Left ventricle myocardium inferior (tissue), 1 donor: Measurements from ENCODE around the gene TREML1. TPM values are rescaled to one million over a fixed set of nuclear protein-coding genes. Genes with fewer than 3 reads are reported as not detected.

ENCODE experiments used
- DNase-seq: peaks from one replicate; pipeline ENCODE4 v3.0.0-alpha.2; 2020
- H3K27ac ChIP-seq: fragments of 200-600 bp; replicated peaks from 2 replicates; pipeline ENCODE4 v1.8.0; 2021
- H3K27me3 ChIP-seq: fragments of 200-600 bp; 2 replicates; pipeline ENCODE4 v1.8.0; 2021; ENCODE audit warnings: low read depth
- H3K36me3 ChIP-seq: fragments of 200-600 bp; 2 replicates; pipeline ENCODE4 v1.8.0; 2021
- H3K4me1 ChIP-seq: fragments of 200-600 bp; 2 replicates; pipeline ENCODE4 v1.8.0; 2021
- H3K4me3 ChIP-seq: fragments of 200-600 bp; 2 replicates; pipeline ENCODE4 v1.8.0; 2021; ENCODE audit warnings: mild to moderate bottlenecking, moderate library complexity
- H3K9me3 ChIP-seq: fragments of 200-600 bp; replicated peaks from 2 replicates; pipeline ENCODE4 v1.8.0; 2021
- CTCF ChIP-seq: fragments of 200-600 bp; IDR thresholded peaks from 2 replicates; pipeline ENCODE4 v1.8.0; 2021; ENCODE audit warnings: antibody characterized with exemption, mild to moderate bottlenecking, borderline replicate concordance
- intact Hi-C: fragments of 100-400 bp; cut with micrococcal nuclease; formaldehyde crosslinking; loops from one replicate; pipeline ENCODE4 v1.11.0; 2022
- total RNA-seq: library from RNA; stranded (reverse); fragmentation: NEBNext Ultra II Directional; extraction: Animal tissue kit (Norgen Biotek cat#: 25700); gene quantifications from one replicate; pipeline ENCODE4 v1.2.1, GENCODE V29; 2021
- donor health status: DM: no; HTN: yes; CAD: no; lungs with severe emphysema.

TREML1 gene
- total RNA-seq, 1 donor from 2014 or later, result not detected

DNA sequence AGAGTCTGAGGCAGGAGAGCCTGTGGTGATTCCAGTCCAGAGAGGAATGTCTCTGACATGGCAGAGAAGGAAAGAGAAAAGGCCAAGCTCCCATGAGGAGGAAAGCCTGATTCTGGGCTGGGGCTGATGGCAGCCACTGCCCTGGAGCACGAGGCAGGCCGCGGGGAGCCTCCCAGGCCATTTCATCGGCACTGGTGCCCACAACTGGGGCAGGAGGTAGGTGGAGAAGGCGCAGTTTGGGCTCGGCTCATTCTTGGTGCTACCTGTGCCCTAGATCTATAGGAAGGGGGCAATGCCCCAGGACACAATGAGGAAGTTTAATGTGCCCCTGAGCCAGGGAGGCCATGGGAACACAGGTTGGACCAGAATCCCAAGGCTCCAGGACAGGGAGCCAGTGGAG, 2.6 kb upstream of the TREML1 start:
- no peak overlapping the region for H3K27ac ChIP-seq
- H3K4me1 ChIP-seq, result no peaks in the 10 kb centered on the region
- no peak for DNase-seq
- no peak for TF ChIP-seq CTCF
- peaks cover 81% of the 10 kb centered on the region for H3K27me3 ChIP-seq
- H3K36me3 ChIP-seq, result no peaks in the 10 kb centered on the region
- intact Hi-C loops, result no loop called here
- no peaks in the 10 kb centered on the region for H3K9me3 ChIP-seq
- H3K4me3 ChIP-seq, result no peak overlapping the region

DNA sequence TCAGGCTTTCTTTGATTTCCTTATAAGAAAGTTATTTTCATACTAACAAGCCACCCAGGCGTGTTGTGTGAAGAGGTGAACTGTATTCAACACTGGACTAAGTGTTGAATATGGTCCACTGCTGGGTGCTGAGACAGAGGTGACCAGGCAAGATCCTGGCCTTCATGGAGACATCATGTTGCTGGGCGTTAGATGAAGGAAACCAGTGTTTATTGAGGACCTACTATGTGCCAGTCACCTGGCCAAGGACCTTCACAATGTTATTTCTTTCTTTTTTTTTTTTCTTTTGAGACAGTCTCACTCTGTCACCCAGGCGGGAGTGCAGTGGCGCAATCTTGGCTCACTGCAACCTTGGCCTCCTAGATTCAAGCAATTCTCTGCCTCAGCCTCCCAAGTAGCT, 1.9 kb upstream of the TREML1 start:
- Histone ChIP-seq H3K4me1 (no peaks in the 10 kb centered on the region), H3K36me3 (no peaks in the 10 kb centered on the region), H3K27ac (no peak overlapping the region), H3K9me3 (no peaks in the 10 kb centered on the region), H3K27me3 (peaks cover 74% of the 10 kb centered on the region), H3K4me3 (no peak overlapping the region)
- DNase-seq, result no peak
- no peak for TF ChIP-seq CTCF
- intact Hi-C loops, result no loop called here

GRCh38 chr6:41155132-41155805, 1.1 kb upstream of the TREML1 start:
- H3K4me3 ChIP-seq, result no peak overlapping the region
- no peak for DNase-seq
- TF ChIP-seq CTCF, result no peak
- no peak overlapping the region for H3K27ac ChIP-seq
- H3K9me3 ChIP-seq, result no peaks in the 10 kb centered on the region
- peaks cover 66% of the 10 kb centered on the region for H3K27me3 ChIP-seq
- no peaks in the 10 kb centered on the region for H3K36me3 ChIP-seq
- intact Hi-C loops, result no loop called here
- H3K4me1 ChIP-seq, result no peaks in the 10 kb centered on the region

DNA sequence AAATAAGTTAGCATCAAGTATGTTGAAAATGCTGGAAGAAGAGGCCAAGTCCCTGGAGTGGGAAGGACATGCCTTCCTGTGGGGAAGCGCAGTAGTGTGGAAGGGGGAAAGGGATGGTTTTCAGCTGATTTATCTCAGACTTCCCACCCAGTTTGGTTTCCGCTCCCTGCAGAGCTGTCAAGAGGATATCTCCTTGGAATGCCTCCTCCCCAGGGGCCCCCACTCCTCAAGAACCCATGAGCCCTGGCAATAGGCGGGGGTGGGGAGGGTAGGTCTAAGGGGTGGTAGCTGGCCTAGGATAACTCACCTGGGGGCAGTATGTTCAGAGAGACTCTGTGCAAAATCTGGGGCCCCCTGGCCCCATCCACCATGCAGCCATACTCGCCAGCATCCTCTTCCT, 696 bp downstream of the TREML1 start:
- no peaks in the 10 kb centered on the region for H3K36me3 ChIP-seq
- no peaks in the 10 kb centered on the region for H3K9me3 ChIP-seq
- peaks cover 48% of the 10 kb centered on the region for H3K27me3 ChIP-seq
- no peak overlapping the region for H3K4me3 ChIP-seq
- TF ChIP-seq CTCF, result no peak
- DNase-seq, result no peak
- H3K4me1 ChIP-seq, result no peaks in the 10 kb centered on the region
- intact Hi-C loops, result no loop called here
- no peak overlapping the region for H3K27ac ChIP-seq

- DNase-seq, result no peak
- H3K9me3 ChIP-seq, result no peaks in the 10 kb centered on the region
- peaks cover 20% of the 10 kb centered on the region for H3K27me3 ChIP-seq
- TF ChIP-seq CTCF, result no peak
- no peaks in the 10 kb centered on the region for H3K4me1 ChIP-seq
- intact Hi-C loops, result no loop called here
- H3K4me3 ChIP-seq, result no peak overlapping the region
- H3K27ac ChIP-seq, result no peak overlapping the region
- H3K36me3 ChIP-seq, result peaks cover 11% of the 10 kb centered on the region
These were observed 3.5 kb downstream of the TREML1 start for GRCh38 chr6:41150671-41151070.
